Measurements from ENCODE around the gene WSB1.

WSB1 gene

DNA sequence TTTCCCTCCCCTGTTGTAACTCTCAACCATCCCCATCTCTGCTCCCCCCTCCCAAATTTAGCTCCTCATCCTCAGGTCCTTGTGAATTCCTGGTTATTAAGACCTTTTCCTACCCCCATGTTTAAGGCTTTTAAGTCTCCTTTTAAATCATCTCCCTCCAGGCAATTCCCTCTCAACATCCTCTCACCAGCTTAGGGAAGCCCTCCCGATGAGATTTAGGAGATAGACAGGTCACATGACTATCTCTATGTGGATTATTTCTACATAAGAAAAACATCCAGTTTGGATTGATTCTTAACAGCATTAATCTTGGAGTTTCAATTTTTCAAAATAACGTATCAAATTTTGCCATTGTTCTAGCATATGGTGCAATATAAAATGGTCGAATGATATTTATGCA lies 12.5 kb upstream of the WSB1 start:
- DNase-seq: no peak

DNA sequence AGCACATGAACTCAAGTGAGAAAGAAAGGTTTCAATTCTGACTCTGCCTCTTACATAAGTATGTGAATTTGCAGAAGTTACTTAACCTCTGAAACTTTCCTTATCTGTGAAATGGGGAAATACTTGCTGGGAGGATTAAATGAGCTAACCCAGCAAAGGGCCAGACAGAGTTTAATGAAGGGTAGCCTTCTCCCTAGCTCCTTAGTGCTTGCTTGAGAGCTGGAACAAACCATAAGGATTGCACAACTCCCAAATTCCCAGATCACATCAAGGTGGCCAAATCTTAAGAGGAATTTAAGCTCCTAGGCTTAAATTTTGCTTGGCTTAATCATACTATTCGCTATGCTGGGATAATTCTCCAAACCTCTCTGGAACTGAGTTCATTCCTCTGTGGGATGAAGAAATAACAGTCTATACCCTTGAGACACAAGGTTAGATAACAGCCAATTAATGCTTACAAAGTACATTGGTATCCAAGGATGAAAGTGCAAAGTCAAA lies 11.8 kb upstream of the WSB1 start:
- DNase-seq: peak; percentile 3

- no peak for DNase-seq
Observed at GRCh38 chr17:27283060-27283459, 10.9 kb upstream of the WSB1 start.

- DNase-seq: no peak
Observed at GRCh38 chr17:27283751-27284150, 10.2 kb upstream of the WSB1 start.

- DNase-seq: no peak
Observed at GRCh38 chr17:27284811-27285415, 9.0 kb upstream of the WSB1 start.

GRCh38 chr17:27285516-27285915 lies 8.4 kb upstream of the WSB1 start:
- no peak for DNase-seq

GRCh38 chr17:27288183-27288582 lies 5.7 kb upstream of the WSB1 start:
- DNase-seq: no peak

DNA sequence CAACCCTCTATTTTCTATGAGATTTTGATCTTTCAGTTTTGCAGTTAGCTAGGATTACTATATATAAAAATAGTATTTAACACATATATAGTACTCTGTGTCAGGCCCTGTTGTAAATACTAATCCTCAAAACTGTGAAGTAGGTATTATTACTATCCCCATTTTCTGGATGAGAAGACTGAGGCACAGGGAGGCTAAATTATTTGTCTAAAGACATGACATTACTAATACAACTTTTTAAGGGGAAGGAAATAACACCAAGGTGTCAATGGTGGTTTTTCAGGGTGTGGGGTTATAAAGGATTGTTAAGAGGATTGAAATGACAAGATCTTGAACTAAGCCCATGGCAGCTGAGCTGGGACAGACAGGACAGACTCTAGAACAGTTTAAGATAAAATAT lies 4.1 kb upstream of the WSB1 start:
- DNase-seq: no peak

- DNase-seq: no peak
Observed at GRCh38 chr17:27290916-27291598, 2.9 kb upstream of the WSB1 start.

GRCh38 chr17:27293359-27293897 lies 486 bp upstream of the WSB1 start:
- no peak for DNase-seq

DNA sequence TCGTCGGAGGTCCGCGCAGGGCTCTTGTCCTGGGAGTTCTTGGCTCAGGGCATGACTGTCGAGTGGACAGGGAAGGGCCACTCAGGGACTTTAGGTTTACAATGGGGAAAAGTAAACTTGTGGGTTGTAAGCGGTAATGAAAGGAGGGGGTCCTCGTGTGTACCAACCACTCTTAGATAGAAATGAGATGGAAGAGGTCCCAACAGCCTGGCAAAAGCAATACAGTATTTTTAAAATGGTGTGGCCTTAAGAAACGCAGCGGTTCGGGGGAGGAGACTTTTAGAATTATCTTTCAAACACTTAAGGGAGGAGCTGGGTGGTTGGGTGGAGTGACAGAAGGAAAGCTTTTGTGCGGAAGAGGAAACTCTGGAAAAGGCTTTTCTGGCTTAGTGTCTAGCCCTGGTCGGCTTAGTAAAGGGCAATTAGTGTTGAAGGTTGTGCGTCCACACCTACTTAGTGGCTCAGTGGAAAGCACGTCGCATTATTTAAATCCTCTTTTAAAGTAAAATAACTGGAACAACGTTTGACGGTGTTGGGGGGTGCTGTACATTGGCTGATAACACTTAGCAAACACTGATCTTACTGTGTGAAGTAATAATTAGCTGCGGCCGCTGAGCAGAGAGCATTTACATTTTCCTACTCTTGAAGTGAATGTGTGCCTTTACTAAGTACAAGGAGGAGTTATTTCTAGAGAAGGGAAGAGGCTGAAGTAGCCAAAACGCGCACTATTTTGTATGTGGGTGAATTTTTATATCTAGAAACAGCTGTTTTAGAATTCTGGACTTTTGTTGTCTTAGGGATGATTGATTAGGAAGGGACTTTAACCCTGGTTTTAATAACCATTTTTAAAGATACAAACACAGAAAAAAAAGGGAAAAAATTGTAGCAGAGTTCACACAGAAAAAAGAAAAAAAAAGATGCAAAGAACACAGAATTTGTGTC lies 1.0 kb downstream of the WSB1 start:
- peak; percentile 64 for DNase-seq

- peak; percentile 5 for DNase-seq
Observed at GRCh38 chr17:27295945-27296344, 2.0 kb downstream of the WSB1 start.

DNA sequence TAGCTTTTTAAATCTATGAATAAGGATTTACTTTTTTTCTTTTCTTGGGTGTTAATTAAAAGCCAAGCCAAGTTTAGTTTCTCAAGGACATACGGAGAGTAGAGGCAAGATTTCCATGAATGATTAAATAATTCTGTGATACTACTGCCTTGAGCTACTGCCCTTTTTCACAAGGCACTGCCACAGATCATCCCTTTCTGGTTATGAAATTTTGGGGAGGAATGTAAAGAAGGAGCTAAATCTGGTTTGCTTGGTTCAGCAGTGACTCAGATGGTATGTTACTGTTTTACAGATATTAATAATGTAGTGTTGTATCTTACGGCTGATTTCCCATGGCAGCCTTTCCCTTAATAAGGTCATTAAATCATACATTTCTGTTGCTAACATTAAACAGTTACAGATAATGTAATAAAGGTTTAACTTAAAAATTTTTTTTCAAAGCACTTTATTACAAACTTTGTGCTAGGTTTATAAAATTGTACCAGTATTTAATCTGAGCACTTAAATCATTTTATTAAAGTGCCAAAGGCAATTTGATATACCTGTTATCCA lies 2.6 kb downstream of the WSB1 start:
- DNase-seq: peak; percentile 50

- peak; percentile 17 for DNase-seq
Observed at GRCh38 chr17:27299384-27300049, 5.6 kb downstream of the WSB1 start.

DNA sequence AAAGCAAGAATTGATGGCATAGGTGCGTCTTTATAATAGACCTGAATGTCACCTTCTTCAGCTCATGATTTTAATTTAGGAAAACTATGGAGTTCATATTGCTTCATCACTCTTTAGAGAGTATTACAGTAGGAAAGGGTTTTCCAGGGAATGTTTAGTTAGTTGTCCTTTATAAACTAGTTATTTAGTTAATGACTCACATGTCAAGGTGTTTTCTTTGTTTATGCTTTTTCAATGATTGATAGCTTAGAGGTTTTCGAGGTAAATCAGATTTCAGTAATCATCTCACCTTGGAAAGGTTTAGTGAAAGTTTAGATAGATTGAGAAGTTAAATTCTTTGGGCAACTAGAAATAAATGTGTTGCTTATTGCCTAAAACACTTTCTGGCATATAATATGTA lies 9.8 kb downstream of the WSB1 start:
- no peak for DNase-seq

GRCh38 chr17:27306276-27306835 lies 12.4 kb downstream of the WSB1 start:
- no peak for DNase-seq

DNA sequence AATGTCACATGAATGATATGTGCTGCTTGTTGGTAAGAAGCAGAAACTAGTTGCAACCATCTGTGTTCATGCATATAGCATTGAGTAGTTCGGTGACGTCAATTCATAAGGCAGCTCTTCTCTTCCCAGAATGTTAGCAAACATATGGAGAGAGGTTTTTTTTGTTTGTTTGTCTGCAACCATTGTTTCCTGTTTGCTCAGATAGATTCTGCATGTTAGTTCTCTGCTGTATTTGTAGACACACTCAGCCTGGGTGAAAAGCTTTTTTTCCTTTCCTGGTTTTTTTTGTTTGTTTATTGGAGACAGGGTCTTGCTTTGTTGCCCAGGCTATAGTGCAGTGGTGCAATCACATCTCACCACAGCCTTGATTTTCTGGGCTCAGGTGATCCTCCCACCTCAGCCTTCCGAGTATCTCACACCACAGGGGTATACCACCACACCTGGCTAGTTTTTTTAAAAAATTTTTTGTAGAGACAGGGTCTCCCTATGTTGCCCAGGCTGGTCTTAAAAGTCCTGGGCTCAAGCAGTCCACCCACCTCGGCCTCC lies 16.7 kb downstream of the WSB1 start:
- no peak for DNase-seq

DNA sequence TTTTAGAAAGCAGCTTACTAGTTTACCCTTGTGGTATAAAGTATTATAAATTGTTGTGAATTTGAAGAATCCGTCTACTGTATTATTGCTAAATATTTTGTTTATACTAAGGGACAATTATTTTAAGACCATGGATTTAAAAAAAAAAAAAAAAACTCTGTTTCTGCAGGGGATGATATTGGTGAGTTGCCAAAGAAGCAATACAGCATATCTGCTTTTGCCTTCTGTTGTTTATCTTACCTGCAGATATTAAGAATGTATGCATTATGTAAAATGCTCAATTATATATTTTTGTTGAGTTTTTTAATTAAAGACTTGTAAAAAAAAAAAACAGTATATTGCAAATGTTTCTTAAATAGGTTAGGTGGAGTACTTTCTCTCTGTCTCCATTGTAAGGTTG lies 19.4 kb downstream of the WSB1 start:
- DNase-seq: no peak

GRCh38 chr17:27315322-27315721 lies 21.4 kb downstream of the WSB1 start:
- DNase-seq: no peak

DNA sequence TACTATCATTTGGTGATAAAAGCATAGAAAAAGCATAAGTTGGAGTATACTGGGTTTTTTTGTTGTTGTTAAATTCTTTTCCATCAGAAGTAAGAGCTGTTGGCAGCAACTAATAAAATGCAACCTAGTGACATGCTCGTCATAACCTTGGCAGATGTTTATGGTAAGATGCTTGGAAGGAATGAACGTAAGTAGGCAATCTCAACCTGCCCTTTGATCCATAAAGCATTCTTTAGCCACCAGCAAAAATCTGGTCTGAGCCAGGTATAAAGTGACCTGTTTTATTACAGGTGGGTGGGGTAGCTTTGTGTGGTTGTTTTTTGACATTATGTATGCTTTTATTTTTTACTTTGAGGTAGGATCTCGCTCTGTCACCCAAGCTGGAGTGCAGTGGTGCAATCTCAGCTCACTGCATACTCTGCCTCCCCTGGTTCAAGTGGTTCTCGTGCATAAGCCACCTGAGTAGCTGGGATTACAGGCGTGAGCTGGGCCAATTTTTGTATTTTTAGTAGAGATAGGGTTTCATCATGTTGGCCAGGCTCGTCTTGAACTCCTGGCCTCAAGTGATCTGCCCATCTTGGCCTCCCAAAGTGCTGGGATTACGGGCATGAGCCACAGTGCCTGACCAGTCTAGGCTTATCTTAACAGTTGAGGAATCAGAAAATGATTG lies 22.0 kb downstream of the WSB1 start:
- no peak for DNase-seq

DNA sequence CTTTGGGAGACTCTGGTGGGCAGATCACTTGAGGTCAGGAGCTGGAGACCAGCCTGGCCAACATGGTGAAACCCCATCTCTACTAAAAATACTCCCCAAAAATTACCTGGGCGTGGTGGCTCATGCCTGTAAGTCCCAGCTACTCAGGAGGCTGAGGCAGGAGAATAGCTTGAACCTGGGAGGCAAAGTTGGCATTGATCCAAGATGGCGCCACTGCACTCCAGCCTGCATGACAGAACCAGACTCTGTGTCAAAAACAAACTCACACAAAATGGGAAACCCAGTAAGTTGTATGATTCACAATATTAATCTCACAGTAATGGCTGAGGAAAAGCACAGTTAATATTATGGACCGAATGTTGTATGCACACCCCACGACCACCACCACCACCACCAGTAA lies 24.3 kb downstream of the WSB1 start:
- no peak for DNase-seq
